Esophagus squamous epithelium (tissue), 5 donors: ENCODE measurements around the gene ZFP64. TPM values are rescaled to one million over a fixed set of nuclear protein-coding genes. Genes with fewer than 3 reads are reported as not detected.

Experiments
- DNase-seq: peaks from one replicate; lab custom pipeline; 2025; lab: John Stamatoyannopoulos, UW
- H3K27ac ChIP-seq, 4 donors: fragments of 200-600 bp; sonication (generic); one replicate each; pipeline ENCODE4 v1.5.1; 2016 to 2019; ENCODE audit warnings: mild to moderate bottlenecking in 1 of 4
- H3K27me3 ChIP-seq, 4 donors: fragments of 200-600 bp; sonication (generic); 1 replicate in 3 of 4; 2 replicates in 1 of 4; pipeline versions ENCODE4 v1.5.1 to v1.6.0; 2017 to 2021; ENCODE audit warnings: antibody characterized with exemption in 1 of 4
- H3K36me3 ChIP-seq, 3 donors: fragments of 200-600 bp; sonication (generic); one replicate each; pipeline ENCODE4 v1.5.1; 2016 to 2019
- H3K4me1 ChIP-seq, 3 donors: fragments of 200-600 bp; sonication (generic); one replicate each; pipeline ENCODE4 v1.5.1; 2017 to 2019
- H3K4me3 ChIP-seq, 4 donors: fragments of 200-600 bp; sonication (generic); 1 replicate in 3 of 4; 2 replicates in 1 of 4; pipeline ENCODE4 v1.5.1; 2016 to 2019; ENCODE audit warnings: mild to moderate bottlenecking in 2 of 4, moderate library complexity in 1 of 4
- H3K9me3 ChIP-seq, 3 donors: fragments of 200-600 bp; sonication (generic); one replicate each; pipeline ENCODE4 v1.5.1; 2016 to 2019
- POLR2A ChIP-seq, 4 donors: fragments of 450-650 bp; IDR thresholded peaks; one replicate each; pipeline ENCODE4 v1.6.1; 2017; ENCODE audit warnings: antibody characterized with exemption in 4 of 4, mild to moderate bottlenecking in 4 of 4, moderate library complexity in 3 of 4
- WGBS, 2 donors: methylation state at CpG; one replicate each; pipeline ENCODE4 v1.1.5; 2018; 5-methylcytosine and 5-hydroxymethylcytosine counted together
- intact Hi-C: fragments of 100-400 bp; cut with DNase I; formaldehyde crosslinking; loops from one replicate; pipeline ENCODE4 v1.15.0; 2022
- total RNA-seq, 4 donors: library from RNA; depleted of rRNA; stranded (reverse); fragments of >200 nt; gene quantifications; one replicate each; pipeline ENCODE4 v1.1.0, GENCODE V29; 2016
- TF ChIP-seq, protein P1 (sequence below), 6 experiments: fragments of 450-650 bp in 4 of 6; fragments of 200-600 bp in 2 of 6; sonication (generic) in 2 of 6; IDR thresholded peaks; one replicate each; pipeline ENCODE4 v1.5.1; 2016 to 2019; ENCODE audit warnings: antibody characterized with exemption in 6 of 6, mild to moderate bottlenecking in 4 of 6, moderate library complexity in 4 of 6
- donor health status: DM: yes; HTN: yes; CAD: no.

Gene ZFP64
- total RNA-seq, 4 donors from 2014 or later: 8.9 to 16.2 (median 14.2) TPM

DNA sequence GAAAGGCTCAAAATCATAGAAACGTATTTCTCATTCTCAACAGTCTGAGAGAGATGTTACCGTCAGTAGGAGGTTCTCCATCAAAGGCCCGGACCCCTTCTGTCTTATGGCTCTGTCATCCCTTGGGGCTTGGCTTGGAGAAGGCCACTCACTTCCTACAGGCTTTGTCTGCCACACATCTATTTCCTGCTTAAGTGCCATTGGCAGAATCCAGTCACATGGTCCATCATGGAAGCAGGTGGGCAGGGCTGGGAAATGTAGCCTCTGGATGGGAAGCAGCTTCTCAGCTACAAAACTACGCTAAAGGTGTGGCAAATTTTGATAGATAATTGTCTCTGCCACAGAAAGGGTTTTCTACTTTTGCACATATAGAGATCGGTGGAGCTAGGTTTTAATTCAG lies 12.6 kb upstream of the ZFP64 start:
- DNase-seq: no peak
- Histone ChIP-seq H3K27me3 (peaks cover 0 to 6% (median 0%) of the 10 kb centered on the region in 4 donors), H3K36me3 (no peaks in the 10 kb centered on the region), H3K4me3 (no peak overlapping the region), H3K9me3 (no peaks in the 10 kb centered on the region), H3K4me1 (peaks cover 0 to 18% (median 3%) of the 10 kb centered on the region in 3 donors), H3K27ac (no peak overlapping the region)
- TF ChIP-seq POLR2A (IDR thresholded peaks at IDR 0.05): no peak
- TF ChIP-seq, protein P1, sequence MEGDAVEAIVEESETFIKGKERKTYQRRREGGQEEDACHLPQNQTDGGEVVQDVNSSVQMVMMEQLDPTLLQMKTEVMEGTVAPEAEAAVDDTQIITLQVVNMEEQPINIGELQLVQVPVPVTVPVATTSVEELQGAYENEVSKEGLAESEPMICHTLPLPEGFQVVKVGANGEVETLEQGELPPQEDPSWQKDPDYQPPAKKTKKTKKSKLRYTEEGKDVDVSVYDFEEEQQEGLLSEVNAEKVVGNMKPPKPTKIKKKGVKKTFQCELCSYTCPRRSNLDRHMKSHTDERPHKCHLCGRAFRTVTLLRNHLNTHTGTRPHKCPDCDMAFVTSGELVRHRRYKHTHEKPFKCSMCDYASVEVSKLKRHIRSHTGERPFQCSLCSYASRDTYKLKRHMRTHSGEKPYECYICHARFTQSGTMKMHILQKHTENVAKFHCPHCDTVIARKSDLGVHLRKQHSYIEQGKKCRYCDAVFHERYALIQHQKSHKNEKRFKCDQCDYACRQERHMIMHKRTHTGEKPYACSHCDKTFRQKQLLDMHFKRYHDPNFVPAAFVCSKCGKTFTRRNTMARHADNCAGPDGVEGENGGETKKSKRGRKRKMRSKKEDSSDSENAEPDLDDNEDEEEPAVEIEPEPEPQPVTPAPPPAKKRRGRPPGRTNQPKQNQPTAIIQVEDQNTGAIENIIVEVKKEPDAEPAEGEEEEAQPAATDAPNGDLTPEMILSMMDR (IDR thresholded peaks at IDR 0.05): no peak
- intact Hi-C loops: no loop called here
- 89 to 94% methylated on average over 5 of the region's 5 CpGs for WGBS, 2 donors

DNA sequence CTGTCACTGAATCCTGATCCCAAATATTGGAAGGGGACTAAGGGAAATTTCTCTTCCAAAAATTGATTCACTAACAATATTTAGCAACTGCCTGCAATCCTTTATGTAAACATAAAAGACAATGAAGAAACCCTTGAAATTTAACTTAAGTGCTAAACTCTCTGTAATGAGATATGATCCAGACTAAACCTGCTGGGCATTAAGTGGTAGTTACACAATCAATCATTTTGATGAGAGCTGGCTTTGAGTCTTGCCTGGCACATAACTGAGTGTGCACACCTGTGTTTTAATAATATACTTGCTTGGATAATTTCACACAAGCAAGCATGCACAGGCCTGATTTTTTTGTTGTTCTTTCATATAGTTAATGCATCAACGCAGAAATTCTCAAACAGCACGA lies 9.8 kb upstream of the ZFP64 start:
- H3K27ac ChIP-seq: peak overlapping the region in 1 of 4 donors; percentile 29
- H3K27me3 ChIP-seq: no peaks in the 10 kb centered on the region
- no peaks in the 10 kb centered on the region for H3K9me3 ChIP-seq
- H3K4me3 ChIP-seq: no peak overlapping the region
- DNase-seq: no peak
- no peaks in the 10 kb centered on the region for H3K36me3 ChIP-seq
- WGBS, 2 donors: 34 to 48% methylated on average over 2 of the region's 2 CpGs
- peaks cover 0 to 18% (median 3%) of the 10 kb centered on the region in 3 donors for H3K4me1 ChIP-seq
- intact Hi-C loops: no loop called here
- TF ChIP-seq, protein P1 (IDR thresholded peaks at IDR 0.05): no peak
- TF ChIP-seq POLR2A (IDR thresholded peaks at IDR 0.05): no peak

DNA sequence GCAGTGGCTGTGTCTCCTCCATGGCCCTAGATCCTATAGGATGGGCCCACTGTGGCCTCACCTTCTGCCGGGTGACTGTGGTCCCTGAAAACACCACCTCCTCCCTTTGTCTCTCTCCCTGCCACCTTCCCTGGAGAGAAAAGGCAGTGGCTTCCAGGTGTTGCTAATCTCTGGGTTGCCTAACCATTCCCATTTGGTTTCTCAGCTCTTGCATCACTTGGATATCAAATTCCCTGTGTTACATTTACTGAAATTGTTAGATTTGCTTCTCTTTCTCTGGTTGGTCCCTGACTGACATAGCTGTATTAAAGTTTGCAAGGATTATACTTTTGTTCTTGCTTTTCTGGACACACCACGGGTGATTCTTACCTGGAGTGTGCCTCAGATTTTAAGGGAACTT lies 9.3 kb upstream of the ZFP64 start:
- no peak for TF ChIP-seq POLR2A (IDR thresholded peaks at IDR 0.05)
- TF ChIP-seq, protein P1 (IDR thresholded peaks at IDR 0.05): no peak
- WGBS, 2 donors: 28 to 40% methylated on average over 2 of the region's 2 CpGs
- no peaks in the 10 kb centered on the region for H3K9me3 ChIP-seq
- peaks cover 0 to 18% (median 3%) of the 10 kb centered on the region in 3 donors for H3K4me1 ChIP-seq
- DNase-seq: no peak
- H3K36me3 ChIP-seq: no peaks in the 10 kb centered on the region
- no peak overlapping the region for H3K27ac ChIP-seq
- H3K4me3 ChIP-seq: no peak overlapping the region
- no peaks in the 10 kb centered on the region for H3K27me3 ChIP-seq
- intact Hi-C loops: no loop called here

DNA sequence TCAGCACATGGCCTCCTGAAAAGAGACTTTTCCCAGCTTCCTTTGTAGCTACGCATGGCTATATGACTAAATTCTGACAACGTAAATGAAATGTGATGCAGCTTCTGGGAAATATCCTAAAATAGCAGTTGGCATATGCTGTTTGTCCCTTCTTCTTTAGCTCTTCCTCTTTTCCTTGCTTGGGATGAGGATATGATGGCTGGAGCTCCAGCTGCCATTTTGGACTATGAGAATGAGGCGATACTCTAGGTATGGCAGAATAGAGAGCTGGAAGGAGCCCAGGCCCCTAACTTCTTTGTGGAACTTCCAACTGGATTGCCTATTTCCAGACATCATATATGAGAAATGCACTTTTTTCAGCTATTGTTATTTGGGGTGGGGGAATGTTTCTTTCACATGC lies 5.3 kb upstream of the ZFP64 start:
- Histone ChIP-seq H3K4me3 (no peak overlapping the region), H3K27ac (no peak overlapping the region), H3K9me3 (no peaks in the 10 kb centered on the region), H3K27me3 (no peaks in the 10 kb centered on the region), H3K36me3 (no peaks in the 10 kb centered on the region), H3K4me1 (peaks cover 4 to 23% (median 8%) of the 10 kb centered on the region in 3 donors)
- TF ChIP-seq POLR2A (IDR thresholded peaks at IDR 0.05): no peak
- 91 to 94% methylated on average over 3 of the region's 3 CpGs for WGBS, 2 donors
- intact Hi-C loops: no loop called here
- DNase-seq: no peak

DNA sequence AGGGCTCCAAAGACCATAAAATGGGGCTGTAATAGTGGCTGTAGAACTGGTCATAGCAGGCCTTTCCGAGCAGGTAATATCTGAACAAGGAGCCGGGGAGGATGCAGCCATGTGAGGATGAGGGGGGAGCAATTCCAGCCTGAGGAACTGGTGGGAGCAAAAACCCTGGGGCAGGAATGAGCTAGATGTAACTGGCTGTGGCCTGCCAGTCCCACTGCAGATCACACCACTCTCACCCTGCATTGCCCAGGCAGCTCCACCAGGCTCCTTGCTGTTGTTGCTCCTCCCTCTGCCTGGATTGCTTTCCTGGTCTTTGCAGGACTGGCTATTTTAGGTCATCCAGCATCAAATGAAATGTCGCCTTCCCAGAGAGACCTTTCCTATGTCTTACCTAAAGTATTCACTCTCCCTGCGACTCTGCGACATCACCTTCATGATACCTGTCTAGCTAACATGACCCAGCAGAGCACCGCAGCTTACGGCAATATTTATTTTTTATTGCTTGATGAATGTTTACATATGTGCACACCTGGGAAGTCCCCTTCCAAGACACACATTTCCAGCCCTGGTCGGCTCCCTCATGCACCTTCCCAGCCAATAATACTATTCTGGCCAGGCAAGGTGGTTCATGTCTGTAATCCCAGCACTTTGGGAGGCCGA lies 2.4 kb upstream of the ZFP64 start:
- no peak for TF ChIP-seq POLR2A (IDR thresholded peaks at IDR 0.05)
- TF ChIP-seq, protein P1 (IDR thresholded peaks at IDR 0.05): no peak
- intact Hi-C loops: no loop called here
- H3K4me1 ChIP-seq: peaks cover 9 to 26% (median 15%) of the 10 kb centered on the region in 3 donors
- no peaks in the 10 kb centered on the region for H3K36me3 ChIP-seq
- H3K27me3 ChIP-seq: no peaks in the 10 kb centered on the region
- no peak overlapping the region for H3K4me3 ChIP-seq
- DNase-seq: no peak
- H3K9me3 ChIP-seq: no peaks in the 10 kb centered on the region
- WGBS, 2 donors: 64 to 70% methylated on average over 6 to 9 of the region's 9 CpGs
- no peak overlapping the region for H3K27ac ChIP-seq
